ENCODE measurements around the gene NIN.
"Not testable (repeated sequence)": the region's sequence is repeated elsewhere in the genome, so short reads cannot be mapped to it uniquely, and the experiment has no call there.

The NIN gene

GRCh38 chr14:50705026-50705593 lies 125.9 kb downstream of the NIN start:
- DNase-seq: no peak

GRCh38 chr14:50704454-50705010 lies 126.4 kb downstream of the NIN start:
- DNase-seq: no peak

- DNase-seq: no peak
These were observed 133.2 kb downstream of the NIN start for GRCh38 chr14:50697659-50698290.

DNA sequence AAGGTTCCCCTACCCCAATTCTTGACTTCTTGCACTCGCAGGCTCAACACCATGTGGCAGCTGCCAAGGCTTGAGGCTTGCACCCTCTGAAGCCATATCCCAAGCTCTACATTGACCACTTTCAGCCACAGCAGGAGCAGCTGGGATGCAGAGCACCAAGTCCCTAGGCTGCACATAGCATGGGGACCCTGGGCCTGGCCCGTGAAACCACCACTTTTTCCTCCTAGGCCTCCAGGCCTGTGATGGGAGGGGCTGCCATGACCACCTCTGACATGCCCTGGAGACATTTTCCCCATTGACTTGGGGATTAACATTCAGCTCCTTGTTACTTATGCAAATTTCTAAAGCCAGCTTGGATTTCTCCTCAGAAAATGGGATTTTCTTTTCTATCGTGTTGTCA lies 136.7 kb downstream of the NIN start:
- not testable (repeated sequence) for DNase-seq

- DNase-seq: no peak
These were observed 142.1 kb downstream of the NIN start for GRCh38 chr14:50688875-50689274.

DNA sequence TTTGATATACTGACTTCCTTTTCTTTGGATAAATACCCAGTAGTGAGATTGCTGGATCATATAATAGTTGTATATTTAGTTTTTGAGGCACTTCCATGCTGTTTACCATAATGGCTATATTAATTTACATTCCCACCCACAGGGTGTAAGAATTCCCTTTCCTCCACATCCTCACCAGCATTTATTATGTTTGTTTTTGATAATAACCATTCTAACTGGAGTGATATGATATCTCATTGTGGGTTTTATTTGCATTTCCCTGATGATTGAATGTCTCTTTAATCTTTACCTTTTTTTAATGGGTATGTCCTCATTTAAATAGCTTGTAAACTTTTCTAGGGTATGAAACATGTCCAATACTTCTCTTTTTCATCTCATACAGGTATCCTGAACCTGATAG lies 151.3 kb downstream of the NIN start:
- no peak for DNase-seq

- no peak for DNase-seq
These were observed 152.8 kb downstream of the NIN start for GRCh38 chr14:50678163-50678562.

DNA sequence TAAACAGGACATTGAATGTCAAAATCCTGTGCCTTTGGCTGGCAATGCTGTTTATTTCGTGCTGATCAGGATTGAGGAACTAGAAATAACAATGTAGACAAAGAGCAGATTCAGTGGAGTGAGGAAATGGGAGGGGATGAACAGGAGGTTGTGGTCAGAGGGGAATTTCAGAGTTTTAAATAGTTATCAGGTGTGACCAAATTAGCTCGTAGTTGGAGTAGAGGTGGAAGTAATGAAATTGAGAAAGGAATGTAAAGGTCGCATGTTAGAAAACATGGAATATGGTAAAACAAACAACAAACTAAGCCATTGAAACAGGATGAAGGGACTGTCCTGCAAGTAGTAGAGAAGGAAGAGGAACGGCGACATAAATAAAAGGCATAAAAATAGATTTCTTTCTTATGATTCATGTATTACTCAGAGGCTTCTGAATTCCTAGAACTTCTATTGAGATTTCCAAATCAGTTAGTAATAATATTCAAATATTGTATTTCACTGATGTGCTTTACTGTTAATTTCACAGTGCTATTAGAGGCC lies 153.4 kb downstream of the NIN start:
- DNase-seq: no peak

- no peak for DNase-seq
These were observed 154.0 kb downstream of the NIN start for GRCh38 chr14:50676814-50677516.

GRCh38 chr14:50675597-50675996 lies 155.4 kb downstream of the NIN start:
- no peak for DNase-seq

DNA sequence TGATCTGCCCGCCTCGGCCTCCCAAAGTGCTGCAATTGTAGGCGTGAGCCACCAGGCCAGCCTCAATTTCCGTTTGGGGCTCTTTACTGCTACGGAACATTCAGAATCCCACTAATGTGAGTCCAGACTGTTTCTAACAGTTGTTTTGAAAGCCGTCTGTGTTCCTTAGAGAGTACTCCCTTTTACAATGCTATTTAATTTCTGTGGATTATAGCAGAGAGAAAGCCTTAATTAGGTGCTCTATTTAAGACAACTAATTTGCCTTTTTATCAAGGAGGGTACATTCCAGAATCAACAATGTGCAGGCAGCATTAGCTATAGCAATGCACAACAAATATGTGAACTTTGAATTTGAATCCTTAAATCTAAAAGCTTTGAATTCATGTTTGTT lies 160.1 kb downstream of the NIN start:
- DNase-seq: no peak

- DNase-seq: no peak
These were observed 160.6 kb downstream of the NIN start for GRCh38 chr14:50670196-50670865.
